ENCODE data around the gene PTH1R.

GRCh38 chr3:46859001-46859710, 18.4 kb upstream of the PTH1R start:
- TF ChIP-seq CTCF (IDR thresholded peaks at IDR 0.05) (no peak), POLR2AphosphoS5 (IDR thresholded peaks at IDR 0.05; ENCODE audit: low read depth, low read length) (no peak), REST (IDR thresholded peaks at IDR 0.05; ENCODE audit: insufficient read depth in 1 of 2, low read depth in 2 of 2, low read length in 1 of 2) (no peak), SIN3A (IDR thresholded peaks at IDR 0.05; ENCODE audit: borderline replicate concordance, insufficient read depth, low read depth, low read length) (no peak), TCF7L2 (IDR thresholded peaks at IDR 0.05; ENCODE audit: low read depth, low read length) (no peak)

All from Panc1 (cell line).